Kidney capillary endothelial cell (primary cell): ENCODE results near the gene ATP6V0A1.
A peak's percentile ranks its signal among the peaks of the same experiment; 100 is the strongest.
"Not testable (repeated sequence)": the region's sequence is repeated elsewhere in the genome, so short reads cannot be mapped to it uniquely, and the experiment has no call there.

Experiments
- DNase-seq: peaks from one replicate; pipeline ENCODE4 v3.0.0-alpha.2; 2018; ENCODE audit warnings: low spot score

ATP6V0A1 gene

GRCh38 chr17:42436391-42436790 is 22.3 kb upstream of the ATP6V0A1 start:
- peak; percentile 81 for DNase-seq

- no peak for DNase-seq
These were observed 19.8 kb upstream of the ATP6V0A1 start for GRCh38 chr17:42438600-42439567.

GRCh38 chr17:42441371-42442195 is 17.1 kb upstream of the ATP6V0A1 start:
- no peak for DNase-seq

DNA sequence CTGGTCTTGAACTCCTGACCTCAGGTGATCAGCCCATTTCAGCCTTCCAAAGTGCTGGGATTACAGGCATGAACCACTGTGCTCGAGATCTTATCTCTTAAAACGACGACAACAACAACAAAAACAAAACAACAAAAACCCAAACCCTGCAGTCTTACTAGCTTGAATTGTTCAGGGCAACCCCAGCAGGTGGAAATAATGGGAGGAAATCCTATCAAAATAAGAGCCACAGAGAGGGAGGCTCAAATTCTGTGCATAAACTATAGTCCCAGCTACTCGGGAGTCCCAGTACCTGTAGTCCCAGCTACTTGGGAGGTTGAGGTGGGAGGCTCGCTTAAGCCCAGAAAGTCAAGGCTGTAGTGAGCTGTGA is 16.5 kb upstream of the ATP6V0A1 start:
- DNase-seq: no peak

GRCh38 chr17:42449176-42449575 is 9.5 kb upstream of the ATP6V0A1 start:
- DNase-seq: not testable (repeated sequence)

DNA sequence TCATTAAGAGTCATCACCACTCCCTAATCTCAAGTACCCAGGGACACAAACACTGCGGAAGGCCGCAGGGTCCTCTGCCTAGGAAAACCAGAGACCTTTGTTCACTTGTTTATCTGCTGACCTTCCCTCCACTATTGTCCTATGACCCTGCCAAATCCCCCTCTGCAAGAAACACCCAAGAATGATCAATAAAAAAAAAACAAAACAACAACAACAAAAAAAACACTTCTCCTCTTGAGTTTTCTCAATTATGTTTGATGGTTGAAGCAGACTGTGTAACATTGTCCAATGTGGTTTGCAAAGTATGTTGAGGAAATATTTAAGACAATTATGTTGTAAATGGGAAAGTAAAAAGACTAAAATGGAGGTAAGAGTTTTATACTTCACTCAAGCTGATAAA is 8.8 kb upstream of the ATP6V0A1 start:
- DNase-seq: not testable (repeated sequence)

DNA sequence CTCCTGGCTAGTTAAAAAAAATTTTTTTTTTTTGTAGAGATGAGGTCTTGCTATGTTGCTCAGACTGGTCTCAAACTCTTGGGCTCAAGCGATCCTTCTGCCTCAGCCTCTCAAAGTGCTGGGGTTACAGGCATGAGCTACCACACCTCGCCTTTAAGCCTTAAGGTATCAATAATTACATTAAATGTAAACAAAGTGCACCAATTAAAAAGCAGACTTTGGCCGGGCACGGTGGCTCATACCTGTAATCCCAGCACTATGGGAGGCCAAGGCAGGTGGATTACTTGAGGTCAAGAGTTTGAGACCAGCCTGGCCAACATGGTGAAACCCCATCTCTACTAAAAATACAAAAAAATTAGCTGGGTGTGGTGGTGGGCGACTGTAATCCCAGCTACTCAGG is 7.4 kb upstream of the ATP6V0A1 start:
- not testable (repeated sequence) for DNase-seq

DNA sequence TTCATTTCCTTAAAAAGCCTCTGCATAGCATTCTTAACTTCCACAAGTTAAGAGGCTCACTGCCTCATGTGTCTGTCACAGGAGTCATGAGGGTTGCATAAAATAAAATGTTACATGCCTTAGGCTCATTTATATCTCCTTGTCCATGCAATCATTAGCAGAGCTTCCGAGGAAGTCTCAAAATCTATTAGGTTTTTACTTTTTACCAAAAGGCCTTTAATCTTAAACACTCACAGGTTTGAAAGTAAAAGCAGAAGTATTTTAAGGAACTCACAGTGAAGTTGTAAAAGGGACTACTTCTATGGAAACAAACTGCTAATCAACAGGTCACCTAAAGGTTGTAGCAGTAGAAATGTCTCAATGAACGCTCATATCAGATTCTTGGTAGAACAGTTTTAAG is 5.2 kb upstream of the ATP6V0A1 start:
- DNase-seq: no peak

DNA sequence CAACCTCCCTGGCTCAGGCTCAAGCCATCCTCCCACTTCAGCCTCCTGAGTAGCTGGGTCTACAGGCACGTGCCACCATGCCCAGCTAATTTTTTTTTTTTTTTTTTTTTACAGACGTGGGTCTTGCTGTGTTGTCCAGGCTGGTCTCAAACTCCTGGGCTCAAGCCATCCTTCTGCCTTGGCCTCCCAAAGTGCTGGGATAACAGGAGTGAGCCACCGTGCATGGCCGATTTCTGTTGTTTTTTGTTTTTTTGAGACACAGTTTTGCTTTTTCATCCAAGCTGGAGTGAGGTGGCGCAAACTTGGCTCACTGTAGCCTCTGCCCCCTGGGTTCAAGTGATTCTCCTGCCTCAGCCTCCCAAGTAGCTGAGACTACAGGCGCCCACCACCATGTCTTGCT is 3.7 kb upstream of the ATP6V0A1 start:
- not testable (repeated sequence) for DNase-seq

DNA sequence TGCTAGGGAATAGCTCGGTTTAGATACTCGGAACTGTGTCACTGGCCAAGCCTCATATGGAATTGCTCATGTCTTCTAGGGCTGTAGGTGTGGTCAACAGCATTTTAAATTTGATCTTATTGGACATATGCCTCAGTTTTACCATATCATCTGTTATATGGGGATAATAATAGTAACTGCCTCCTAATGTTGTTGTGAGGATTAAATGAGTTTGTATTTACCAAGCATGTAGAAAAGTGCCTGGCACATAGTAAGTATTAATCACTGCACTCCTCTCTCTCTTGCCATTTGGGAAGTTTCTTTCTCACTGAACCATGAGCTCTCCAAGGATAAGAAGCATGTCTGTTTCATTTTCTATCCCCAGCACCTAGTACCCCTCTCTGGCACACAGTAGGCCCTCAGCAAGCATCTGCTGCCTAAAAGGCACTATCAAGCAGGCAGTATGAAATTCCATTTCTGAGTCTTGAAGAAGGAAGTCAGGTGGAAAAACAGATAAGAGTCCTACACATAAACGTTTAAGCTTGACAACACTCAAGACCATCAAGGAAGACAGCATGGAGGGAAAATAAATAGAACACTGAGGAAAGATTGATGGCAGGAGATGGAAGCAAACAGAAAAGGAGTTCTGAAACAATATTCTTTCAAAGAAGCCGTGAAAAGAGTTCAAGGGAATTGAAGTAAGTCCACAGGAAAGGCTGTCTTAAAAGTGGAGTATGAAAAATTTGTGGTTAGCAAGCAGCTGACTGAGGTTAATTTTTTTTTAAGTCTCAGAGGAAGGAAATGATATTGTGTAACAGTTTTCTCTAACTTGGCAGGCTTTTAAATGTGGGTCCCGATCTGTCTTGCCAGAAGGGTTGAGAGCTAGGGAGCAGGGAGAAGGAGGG is 2.2 kb upstream of the ATP6V0A1 start:
- no peak for DNase-seq

- no peak for DNase-seq
These were observed 1.4 kb upstream of the ATP6V0A1 start for GRCh38 chr17:42457107-42457792.

GRCh38 chr17:42459256-42459800 is 650 bp downstream of the ATP6V0A1 start:
- DNase-seq: no peak

DNA sequence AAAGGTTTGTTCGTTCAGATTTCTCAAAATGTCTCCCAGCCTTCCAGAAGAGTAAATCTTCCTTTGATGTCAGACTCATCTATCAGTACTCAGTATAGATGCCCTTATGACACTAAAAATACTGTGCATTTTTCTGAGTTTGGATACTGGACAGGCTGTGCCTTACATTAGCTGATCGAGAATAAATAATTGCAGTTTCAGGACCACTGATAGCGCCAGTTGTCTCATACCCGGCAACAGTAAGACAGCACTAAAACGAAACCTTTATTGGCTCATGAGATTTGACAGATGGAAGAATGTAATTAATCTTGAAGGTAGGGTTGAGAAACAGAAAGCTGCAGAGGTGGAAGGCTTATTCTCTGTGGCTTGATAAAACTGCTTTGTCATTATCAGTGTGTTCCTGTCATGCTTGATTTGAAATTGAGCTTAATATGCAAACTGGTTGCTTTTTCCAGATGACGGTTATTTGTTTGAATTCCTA is 1.2 kb downstream of the ATP6V0A1 start:
- no peak for DNase-seq

DNA sequence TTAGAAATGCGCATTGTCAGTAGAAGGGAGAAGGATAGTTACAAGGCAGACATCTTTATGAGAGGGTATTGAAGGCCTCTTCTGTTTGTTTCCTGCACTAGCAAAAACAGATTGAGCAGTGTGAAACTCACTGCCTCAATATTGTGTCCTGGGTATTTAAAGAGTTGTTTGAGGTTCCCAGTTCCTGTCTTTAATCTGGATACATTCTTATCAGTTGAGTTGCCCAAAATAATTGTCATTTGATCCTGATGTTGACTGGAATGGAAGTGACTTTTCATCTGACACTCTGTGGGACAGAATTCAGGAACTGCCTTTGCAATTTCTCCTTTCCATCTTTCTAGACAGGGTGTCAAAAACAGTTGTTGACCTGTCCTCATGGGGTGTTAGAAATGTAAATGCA is 1.7 kb downstream of the ATP6V0A1 start:
- DNase-seq: no peak

- DNase-seq: no peak
These were observed 5.3 kb downstream of the ATP6V0A1 start for GRCh38 chr17:42463976-42464400.

DNA sequence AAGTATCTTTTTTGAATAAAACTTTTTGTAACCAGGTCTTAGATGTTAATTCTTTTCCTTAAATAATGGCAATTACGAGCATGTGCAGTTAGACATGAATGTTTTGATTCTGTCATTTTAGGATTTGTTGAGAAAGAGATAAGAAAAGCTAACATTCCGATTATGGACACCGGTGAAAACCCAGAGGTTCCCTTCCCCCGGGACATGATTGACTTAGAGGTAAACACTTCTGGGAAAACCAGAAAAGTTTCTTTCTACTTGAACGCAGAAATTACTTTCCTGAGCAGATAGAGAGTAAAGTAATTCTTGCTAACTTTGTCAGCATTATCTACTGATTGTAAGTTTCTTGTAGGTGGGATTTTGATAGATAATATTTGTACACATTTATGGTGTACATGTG is 9.2 kb downstream of the ATP6V0A1 start:
- no peak for DNase-seq

GRCh38 chr17:42472709-42473521 is 14.2 kb downstream of the ATP6V0A1 start:
- DNase-seq: no peak

DNA sequence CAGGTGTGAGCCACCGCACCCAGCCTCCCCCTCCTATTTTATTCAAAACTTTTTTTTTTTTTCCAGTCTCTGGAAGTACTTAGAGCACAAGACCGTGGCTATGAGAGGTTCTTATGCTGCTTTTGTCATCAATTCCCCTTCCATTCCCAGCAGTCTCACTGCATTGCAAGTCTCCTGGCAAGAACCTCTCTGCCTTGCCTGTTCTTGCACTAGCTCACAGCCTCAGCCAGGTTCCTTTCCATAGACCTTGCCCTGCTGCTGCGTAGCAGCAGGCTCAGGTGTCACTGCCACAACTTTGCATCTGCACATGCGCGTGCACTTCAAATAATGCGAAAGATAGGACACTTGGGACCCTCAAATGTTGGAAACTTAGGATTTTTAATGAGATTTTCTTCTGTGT is 15.6 kb downstream of the ATP6V0A1 start:
- no peak for DNase-seq

GRCh38 chr17:42475121-42475520 is 16.4 kb downstream of the ATP6V0A1 start:
- DNase-seq: no peak

GRCh38 chr17:42475835-42476234 is 17.2 kb downstream of the ATP6V0A1 start:
- DNase-seq: no peak
